NCI-H526 (cell line): ENCODE results near the gene LBX2.
A peak's percentile ranks its signal among the peaks of the same experiment; 100 is the strongest.

ENCODE experiments used
- DNase-seq, 2 experiments: peaks; one replicate each; lab custom pipeline; 2025; lab: John Stamatoyannopoulos, UW

LBX2 gene, protein sequence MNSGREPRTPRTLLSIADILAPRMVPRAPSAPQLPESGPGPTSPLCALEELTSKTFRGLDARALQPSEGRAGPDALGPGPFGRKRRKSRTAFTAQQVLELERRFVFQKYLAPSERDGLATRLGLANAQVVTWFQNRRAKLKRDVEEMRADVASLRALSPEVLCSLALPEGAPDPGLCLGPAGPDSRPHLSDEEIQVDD

DNA sequence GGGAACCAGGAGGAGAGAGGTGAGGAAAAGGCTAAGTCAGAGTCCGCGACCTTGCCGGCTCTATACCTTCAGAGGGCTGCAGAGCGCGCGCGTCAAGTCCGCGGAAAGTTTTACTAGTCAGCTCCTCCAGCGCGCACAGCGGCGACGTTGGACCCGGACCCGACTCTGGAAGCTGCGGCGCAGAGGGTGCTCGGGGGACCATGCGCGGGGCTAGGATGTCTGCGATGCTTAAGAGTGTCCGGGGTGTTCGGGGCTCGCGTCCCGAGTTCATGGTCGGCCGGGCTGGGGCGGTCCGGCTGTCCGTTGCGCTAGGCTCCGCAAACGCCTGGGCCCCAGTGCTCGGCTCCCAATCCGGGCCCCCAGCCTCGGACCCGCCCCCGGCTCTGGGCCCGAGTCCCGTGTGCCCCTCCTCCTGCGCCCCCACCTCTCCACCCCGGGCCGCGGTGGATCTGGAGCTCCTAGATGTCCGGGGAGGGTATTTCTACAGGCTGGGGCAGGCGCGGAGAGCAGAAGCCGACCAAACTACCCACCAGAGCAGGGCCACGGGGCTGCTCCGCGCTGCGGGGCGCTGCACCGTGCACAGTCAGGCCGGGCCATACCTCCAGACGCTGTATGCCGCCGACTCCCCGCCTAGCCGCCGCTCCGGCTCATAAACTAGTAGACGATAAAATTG is at the start of gene LBX2:
Gene LBX2 (minus strand): TSS at position 337 of the 673 bp plus-strand sequence. CDS start 66 bp downstream, at position 271.
- DNase-seq, result peak in 1 of 2 experiments; percentile 48

DNA sequence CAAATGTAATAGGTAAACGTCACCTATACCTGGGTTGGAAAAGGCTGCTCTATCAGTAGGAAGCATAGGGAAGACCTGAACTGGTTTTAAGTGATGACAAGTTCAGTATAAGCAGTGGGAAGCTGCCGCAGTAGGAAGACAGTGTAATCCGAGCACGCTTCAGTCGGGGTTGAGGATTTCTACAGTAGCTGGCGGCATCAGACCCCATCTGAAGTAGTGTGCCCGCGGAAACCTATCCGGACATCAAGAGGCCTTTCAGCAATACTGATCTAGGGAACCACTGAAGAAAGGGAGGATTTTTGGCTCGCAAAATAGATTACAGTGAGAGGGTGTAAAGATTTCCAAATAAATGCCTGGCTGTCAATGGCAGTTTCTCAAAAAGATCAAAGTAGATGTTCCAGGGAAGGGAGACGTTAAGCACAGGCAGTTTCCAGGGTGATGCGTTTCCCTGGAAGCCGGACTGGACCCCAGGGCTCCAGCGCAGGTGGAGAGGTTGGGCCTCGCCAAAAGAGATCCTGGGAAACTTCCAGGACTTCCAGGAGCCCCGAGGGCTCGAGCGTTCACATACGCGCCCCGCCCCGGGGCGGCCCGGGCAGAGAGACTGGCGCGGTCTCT is 49.0 kb upstream of the LBX2 start:
- DNase-seq, result peak; percentile 40 to 68

DNA sequence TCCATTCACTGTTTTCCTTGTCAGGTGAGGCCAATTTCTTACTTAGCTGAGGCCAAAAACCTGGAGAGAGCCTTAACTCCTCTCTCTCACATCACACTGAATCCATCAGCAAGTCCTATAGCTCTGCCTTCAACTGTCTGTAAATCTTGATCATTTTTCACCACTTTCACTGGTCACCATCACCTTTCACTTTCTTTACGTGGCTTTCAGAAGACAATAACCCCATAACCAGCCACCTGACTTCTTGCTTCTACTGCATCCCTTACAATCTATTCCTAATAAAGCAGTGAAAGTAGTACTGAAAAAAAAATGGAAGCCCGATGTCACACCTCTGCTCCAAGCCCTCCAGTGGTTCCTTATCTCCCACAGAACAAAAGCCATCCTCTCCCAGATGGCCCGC is 46.6 kb upstream of the LBX2 start:
- DNase-seq, result no peak

DNA sequence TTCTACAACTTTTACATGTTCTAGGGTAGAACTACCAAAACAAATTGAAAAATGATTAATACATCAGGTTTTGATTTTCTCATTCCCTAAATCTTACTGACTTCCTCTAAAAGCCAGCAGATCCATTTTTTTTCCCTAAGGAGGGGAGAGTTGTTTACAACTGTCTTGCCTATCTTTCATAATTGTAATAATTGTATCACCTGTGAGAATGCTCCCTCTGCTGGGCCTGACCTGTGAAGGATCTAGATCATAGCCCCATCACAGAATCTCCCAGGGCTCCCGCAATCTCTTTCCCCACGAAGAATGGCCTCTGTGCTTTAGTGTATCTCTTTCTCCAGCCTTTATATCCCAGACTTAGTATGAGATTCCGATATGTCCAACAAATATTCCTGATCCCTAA is 45.2 kb upstream of the LBX2 start:
- DNase-seq, result no peak

DNA sequence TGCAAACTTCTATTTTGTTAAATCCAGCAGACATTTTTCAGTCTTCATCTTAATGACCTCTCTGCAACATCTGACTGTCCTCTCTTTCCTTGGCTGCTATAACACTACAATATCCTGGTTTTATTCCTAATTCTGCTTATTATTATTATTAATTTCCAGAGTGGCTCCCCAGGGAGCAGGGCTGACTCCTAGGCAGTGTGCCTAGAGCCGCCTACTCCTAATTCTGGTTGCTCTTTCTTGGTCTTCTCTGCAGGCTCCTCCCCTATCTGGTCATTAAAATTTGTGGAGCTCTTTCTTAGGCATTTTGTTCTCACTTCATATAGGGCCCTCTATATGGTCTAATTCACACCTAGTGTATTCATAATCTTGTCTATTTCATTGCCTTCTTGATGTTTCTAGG is 43.6 kb upstream of the LBX2 start:
- DNase-seq, result no peak

DNA sequence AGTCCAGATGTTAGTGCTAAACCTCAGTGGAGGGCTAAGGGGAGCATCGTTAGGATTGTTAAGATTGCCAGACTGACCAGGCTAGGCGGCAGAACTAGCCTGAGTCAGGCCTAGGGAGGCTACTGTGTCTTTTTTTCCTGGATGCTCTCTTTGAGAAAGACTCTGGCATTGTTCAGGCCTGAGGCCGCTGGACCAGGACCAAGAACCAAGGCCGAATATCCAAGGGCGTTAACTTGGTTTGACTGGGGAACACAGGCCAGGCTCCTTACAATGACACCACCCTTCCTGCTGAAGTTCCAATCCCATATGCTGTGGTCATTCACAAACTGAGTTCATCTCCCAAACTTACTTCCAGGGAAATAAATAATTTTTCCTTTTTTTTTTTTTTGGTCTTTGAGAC is 40.9 kb upstream of the LBX2 start:
- DNase-seq, result no peak

DNA sequence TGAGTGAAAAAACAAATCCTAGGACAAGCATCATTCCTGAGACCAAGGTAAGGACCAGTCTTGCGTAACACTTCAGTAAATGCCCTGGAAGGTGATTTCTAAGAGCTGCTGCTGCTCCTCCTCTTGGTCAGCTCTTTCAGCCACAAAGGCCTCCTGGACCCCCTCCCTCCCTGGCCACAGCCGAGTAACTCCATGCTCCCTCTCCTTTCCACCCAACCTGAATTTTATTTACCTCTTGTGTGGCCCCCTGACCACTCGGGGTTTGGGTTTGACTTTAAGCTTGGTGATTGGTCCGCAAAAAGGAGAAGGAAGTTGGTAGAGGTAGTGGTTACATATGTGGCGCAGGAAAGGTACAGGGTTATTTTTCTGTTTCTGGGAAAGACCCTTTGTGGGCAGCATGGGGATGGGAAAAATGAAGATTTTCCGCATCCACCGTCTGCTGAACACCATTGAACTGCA is 39.5 kb upstream of the LBX2 start:
- no peak for DNase-seq

DNA sequence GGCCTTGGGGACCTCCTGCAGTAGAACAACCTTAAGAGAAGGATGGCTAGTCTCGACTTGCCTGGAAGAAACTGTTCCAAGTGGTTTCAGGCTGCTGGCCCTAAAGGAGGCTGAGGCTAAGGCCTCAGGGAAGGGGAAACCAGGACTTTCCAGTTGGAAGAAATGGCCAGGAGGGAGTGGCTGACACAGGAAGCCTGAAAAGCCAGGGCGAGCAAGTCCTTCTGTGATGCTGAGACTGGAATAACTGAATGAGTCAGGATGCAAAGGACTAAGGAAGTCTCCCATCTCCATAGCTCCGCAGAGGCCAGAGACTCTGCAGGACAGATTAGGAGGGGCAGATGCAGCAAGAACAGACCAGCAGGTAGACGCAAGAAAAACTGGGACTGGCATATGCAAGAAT is 37.7 kb upstream of the LBX2 start:
- no peak for DNase-seq

DNA sequence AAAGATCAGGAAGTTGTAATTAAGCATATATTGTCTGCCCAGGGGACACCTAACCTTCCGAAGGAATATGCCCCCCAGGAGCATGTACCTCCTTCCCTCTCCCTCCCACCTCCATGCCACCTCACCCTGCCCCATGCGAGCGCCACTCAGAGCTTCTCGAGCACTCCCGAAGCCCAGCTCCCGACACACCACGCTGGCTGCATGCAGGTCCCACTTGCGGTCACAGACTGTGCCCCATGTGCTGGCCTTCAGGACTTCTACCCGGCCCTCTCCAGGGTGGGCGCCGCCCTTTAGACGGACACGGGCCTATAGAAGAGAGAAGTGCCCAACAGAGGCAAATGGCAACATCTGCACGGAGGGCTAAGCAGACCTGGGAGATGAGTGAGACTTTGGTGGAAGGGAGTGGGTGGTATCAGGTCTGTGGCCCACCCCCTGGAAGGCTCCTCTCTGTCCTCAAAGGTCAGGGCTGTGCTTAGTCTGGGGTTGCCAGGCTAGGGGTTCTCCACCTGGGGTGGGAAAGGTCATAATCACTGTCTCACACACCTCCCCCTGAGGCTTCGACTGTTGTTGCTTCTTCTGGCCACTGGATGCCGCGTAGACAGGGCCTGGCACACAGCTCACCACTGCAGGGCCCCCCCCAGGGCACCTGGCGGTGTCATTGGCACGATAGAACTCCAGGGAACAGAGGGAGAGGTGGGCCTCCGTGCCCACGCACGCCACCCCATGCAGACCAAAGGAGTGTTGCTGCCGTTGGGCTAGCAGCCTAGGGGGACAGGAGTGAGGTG is 37.0 kb upstream of the LBX2 start:
- no peak for DNase-seq

DNA sequence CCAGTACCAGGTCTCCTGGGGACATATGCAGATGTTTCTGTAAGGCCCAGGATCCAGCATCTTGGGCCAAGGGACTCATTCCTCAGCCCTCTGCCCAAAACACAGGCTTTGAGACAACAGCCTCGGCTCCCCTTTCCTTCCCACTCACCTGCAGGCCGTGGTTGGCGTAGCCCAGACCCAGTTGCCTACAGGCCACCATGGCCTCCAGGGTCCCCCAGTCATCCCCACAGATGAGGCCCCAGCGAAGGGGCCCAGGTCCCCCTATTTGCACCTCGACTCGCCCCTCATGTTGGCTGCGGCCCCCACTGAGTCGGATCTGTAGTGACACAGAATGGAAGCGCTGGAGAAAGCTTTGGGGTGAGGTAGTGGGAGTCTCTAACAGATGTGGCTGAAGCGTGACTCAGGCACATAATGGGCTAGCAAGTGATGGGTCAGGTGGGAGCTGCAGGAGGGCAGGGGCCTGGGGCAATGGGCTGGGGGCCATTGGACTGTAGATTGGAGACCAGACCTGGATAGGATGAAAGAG is 36.1 kb upstream of the LBX2 start:
- no peak for DNase-seq

DNA sequence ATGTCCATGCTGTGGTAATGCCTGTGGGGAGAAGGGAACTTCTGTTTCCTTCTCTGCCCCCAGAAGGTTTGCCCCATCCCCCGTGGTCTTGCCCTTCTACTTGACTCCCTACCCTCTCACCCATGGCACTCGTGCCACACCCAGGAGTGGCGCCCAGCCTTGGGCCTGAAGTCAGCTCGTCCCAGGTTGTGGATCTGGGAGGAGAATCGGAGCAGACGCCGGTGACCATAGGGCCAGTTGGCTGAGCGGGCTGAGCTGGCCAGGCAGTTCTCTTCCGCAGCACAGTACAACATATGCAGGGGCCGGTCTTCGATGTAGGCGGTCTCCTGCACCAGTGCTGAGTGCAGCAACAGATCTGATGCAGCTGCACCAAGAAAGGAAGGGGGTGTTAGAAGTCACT is 35.0 kb upstream of the LBX2 start:
- DNase-seq, result no peak

DNA sequence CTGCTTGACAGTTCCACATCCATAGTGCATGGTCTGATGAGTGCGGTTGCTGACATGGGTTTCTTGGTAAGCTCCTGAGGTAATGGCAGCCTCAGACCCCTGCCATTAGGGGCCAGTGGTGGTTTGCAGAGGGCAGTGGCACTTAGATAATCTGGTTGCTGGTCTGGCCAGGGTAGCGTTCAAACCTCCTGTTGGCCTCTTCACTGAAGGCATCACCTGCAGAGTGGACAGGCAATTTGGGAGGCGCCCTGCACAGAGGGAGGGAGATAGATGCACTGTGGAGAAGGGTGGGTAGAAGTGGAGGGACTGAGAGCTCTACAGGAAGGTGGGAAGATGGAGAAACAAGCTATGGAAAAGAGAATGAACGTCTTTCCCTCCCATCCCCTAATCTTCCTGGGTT is 34.1 kb upstream of the LBX2 start:
- DNase-seq, result no peak

DNA sequence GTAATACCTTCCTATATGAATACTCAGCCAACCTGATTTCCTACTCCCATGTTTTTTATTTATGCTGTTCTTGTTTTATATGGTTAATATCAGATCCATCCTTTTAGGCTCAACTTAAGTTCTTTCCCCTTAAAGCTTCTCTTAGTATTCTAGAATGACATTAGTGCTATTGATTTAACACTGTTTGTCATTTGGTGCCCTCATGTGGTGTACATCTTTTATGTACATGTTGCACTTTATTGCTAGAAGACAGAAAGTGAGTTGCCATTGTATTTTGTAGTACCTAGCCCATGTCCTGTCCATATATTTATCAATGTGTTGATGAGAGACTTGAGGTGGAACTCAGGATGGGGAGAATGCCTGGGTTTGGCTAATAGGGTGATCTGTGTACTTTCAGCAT is 32.8 kb upstream of the LBX2 start:
- peak in 1 of 2 experiments; percentile 19 for DNase-seq

DNA sequence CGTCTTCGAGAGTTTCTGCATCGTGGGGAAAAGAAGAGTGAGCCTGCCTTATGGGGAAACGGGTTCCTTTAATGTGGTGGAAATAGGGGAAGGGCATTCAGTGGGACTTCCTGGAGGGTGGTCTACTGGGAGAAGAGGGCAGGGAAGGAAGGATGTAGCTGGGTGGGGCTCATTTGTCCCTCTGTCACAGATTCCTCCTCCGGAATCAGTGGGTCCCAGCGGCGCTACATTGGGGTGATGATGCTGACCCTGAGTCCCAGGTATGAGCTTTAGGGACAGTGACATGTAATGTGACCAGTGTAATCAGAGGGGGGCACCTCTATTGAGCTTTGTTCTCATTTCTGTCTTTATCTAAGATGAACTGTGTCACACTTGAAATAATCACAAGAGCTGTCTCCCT is 32.3 kb upstream of the LBX2 start:
- DNase-seq, result no peak

DNA sequence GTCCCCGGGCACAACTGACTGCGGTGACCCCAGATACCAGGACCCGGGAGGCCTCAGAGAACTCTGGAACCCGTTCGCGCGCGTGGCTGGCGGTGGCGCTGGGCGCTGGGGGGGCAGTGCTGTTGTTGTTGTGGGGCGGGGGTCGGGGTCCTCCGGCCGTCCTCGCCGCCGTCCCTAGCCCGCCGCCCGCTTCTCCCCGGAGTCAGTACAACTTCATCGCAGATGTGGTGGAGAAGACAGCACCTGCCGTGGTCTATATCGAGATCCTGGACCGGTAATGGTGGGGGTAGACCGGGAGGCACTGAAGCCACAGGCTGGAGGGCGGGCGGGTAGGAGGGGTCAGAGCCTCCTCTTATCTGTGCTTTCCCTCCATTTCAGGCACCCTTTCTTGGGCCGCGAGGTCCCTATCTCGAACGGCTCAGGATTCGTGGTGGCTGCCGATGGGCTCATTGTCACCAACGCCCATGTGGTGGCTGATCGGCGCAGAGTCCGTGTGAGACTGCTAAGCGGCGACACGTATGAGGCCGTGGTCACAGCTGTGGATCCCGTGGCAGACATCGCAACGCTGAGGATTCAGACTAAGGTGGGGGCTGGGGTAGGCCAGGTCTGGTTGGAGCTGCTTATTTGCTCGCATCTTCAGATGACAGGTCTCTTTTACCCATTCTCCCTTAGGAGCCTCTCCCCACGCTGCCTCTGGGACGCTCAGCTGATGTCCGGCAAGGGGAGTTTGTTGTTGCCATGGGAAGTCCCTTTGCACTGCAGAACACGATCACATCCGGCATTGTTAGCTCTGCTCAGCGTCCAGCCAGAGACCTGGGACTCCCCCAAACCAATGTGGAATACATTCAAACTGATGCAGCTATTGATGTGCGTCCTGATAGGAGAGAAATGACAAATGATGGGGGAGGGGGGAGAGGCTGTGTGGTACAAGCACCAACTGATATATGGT is 31.1 kb upstream of the LBX2 start:
- peak in 1 of 2 experiments; percentile 50 for DNase-seq

DNA sequence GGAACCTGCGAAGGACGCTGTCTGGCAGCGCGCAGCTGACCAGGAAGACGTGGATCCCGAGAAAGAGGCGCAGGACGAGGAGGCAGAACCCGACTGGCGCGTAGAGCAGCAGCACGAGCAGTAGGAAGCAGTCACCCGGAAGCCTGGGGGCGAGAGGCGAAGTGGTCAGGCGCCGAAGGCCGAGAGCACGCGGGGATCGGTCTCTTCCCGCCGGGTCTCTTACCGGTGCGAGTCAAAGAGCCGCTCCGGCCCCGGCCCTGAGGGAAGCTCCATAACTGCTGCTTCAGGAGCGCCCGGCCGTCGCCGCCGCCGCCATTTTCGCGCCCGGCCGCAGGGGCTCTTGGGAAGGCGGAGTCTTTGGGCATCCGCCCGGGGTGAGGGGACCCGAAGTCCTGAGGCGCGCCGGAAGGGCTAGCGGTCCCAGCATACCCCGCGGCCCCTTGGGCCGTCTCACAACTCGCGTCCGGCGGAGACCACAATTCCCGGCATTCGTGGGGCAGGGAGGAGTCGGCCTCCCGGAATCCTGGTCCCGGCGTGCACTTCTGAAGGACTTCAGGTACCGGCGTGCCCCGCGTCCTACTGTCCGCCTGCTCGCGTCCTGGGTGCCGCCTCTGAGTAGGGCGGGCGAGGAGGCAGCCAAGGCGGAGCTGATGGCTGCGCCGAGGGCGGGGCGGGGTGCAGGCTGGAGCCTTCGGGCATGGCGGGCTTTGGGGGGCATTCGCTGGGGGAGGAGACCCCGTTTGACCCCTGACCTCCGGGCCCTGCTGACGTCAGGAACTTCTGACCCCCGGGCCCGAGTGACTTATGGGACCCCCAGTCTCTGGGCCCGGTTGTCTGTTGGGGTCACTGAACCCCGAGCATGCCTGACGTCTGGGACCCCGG is 30.2 kb upstream of the LBX2 start, which contains the start of the genes AUP1 and HTRA2:
Gene AUP1 (minus strand): TSS at position 350 of the 882 bp plus-strand sequence. CDS start 77 bp downstream, at position 273.
Gene HTRA2 (plus strand): TSS at position 577 of the 882 bp plus-strand sequence. CDS start 74 bp downstream, at position 651.
- DNase-seq, result peak; percentile 95 to 99

DNA sequence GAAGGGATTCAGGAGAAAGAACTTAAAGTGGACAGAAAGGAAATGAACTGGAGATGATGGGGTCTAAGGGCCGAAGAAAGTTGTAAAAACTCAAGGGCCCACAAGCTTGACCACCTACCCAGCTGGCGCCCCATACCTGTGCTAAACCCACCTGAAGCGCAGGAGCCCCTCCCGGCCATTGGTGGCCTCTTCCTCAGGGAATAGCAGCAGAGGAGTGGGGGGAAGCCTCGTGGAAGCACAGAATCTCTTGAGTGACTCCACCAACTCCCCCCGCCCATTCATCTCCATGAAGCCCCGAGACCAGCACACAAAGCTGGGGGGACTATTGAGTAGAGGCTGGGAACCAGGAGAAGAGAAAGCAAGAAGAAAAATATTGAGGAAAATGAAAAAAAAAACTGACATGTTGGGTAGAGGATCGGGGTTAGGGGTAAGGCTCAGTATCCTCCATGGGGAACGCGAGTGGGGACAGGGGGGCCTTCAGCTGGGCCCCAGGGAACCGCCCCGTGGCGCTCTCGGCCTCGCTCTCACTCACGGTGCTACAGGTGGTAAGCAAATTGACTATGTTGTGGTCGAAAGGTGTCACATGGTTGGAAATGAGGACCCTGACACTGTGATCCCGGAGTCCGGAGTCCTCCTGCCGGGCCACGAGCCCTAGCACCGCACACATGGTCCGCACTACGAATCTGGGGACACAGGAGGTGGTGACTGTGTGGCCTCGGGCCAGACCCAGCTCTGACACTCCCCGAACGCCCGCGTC is 29.4 kb upstream of the LBX2 start:
- DNase-seq, result no peak

DNA sequence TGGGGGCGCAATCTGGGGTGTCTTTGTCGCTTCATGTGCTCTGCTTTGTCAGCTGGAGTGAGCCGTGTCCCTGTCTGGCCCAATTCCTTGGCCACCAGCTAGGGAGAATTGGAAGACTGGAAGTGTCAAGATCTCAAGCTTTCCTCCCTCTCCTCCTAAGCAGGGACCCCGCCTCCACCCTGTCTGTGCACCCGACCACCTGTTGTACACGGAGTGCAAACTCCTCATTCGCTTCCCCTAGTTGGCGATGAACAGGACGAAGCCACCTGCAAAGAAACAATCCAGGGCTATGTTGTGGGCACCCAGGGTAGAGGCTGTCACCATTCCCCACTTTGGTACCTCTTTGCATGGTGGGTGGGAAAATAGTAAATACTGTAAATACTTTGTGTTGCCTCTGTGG is 28.3 kb upstream of the LBX2 start:
- DNase-seq, result no peak

DNA sequence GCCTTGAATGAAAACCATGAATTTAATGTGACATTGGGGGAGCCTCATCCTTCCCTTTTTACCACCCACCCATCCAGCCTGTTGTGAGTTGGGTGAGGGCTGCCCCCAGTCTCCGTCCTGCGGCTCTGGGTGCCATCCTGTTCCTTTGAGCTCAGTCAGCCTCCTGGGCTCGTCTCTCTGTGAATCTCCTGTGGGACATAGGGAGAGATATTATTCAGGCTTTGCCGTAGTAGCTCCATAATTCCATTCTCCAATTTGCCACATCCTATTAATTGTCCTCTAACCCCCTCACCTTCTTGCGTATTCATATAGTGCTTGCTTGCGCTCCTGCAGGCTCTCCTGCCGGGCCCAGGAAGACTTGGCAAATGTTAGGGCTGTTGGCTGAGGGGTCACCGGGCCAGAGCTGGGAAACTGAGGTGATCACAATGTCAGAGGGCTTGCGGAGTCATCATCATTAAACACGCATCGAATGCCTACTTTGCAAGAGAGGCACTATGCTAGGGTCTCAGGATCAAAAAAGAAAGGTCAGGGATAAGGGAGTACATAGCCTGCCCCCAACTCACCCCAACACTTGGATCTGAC is 27.3 kb upstream of the LBX2 start:
- no peak for DNase-seq
